Measurements from ENCODE around the gene CELF2.
A peak's percentile ranks its signal among the peaks of the same experiment; 100 is the strongest.

Gene CELF2

DNA sequence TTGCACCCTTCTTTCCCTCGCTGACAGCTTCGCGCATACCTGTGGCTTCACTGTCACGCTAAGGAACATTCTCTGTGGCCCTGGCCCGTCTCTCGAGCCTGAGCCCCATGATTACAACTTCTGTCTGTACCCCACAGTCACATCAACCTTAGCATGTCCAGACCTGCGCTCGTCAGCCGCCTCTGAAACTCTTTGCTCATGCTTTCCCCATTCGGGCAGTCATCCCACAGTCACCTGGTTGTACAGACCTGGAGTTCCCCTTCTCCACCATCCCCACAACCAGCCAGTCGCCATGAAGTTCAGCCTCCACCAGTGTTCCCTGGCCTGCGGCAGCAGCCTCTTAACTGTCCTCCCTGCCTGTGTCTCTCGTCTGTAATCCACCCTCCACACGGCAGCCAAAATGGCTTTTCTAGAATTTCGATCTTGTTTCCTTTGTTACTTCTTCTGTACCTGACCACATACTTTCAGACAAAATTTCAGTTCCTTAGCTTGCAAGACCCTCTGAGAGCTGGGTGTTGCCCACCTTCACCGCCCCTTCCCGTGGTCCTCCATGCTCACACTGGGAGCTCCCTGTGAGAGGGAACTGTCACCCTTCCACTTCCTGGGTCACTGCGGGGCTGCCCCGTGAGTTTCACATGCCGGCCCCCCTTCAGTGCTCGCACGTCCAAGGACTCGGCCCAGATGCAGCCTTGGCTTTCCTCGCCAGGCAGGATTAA is 229.2 kb downstream of the CELF2 start:
- DNase-seq (ENCODE audit: low read depth in 2 of 2), result no peak

DNA sequence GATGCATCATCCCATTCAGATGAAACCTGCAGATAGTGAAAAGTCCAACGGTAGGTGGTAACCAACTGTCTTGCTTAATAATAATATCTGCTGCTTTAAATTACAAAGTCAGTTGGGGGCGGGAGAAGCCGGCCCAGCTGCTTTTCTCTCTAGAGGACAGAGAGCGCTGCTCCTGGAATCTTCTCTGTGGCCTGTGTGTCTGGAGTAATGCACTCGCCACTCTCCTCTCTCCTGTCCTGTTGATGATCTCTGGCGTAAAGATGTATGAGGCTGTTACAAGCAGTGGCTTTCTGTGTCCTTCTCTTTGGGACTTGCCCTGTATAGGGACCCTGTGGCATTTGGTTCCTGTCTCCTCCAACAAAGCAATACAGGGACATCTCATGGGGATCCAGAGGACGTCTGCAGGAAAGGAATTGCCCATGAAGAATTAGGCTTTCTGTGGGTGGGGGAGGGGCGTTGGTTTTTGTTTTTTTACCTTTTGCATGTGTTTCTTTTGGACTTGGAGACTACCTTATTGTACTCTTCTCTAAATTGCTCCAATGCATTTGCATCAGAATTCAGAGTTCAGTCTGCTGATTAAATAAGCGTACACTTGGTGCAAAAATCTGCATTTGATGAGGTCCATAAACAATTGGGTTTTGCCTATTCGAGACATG is 231.6 kb downstream of the CELF2 start:
- DNase-seq (ENCODE audit: low read depth in 2 of 2), result no peak

DNA sequence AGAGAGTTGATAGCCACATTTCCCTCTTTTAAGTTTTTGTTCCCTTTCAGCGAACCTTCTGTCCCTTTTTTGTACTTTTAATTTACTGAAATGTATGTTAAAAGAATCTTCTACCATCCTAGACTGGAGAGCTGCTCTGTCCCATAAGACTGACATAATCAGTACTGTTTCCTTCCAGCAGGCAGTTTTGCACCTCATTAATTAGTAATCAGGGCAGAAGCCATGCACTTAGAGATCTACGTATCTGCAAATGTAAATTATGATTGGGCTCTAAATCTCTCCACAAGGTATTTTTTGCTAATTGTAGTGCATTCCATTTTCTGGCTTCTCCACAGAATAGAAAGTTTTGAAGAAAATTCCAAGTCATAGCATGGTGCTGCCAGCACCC is 232.1 kb downstream of the CELF2 start:
- no peak for DNase-seq (ENCODE audit: low read depth in 2 of 2)

DNA sequence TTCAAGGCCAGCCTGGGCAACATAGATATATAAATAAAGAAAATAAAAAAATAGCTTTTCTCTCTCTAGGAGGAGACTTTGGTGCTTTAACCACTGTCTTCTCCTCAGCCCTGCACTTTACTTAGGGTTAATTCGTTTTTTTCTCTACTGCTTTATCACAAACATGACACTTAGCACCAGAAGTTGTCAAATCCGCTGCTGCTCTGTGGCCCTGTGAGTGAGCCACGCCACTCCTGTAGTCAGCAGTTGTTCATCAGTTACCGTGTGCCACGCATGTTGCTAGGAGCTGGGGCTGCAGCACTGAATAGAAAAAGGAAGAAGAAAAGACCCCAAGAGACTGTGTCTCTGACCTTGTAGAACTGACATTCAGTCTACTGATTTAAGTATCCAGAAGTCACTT is 232.6 kb downstream of the CELF2 start:
- DNase-seq (ENCODE audit: low read depth in 2 of 2), result no peak

DNA sequence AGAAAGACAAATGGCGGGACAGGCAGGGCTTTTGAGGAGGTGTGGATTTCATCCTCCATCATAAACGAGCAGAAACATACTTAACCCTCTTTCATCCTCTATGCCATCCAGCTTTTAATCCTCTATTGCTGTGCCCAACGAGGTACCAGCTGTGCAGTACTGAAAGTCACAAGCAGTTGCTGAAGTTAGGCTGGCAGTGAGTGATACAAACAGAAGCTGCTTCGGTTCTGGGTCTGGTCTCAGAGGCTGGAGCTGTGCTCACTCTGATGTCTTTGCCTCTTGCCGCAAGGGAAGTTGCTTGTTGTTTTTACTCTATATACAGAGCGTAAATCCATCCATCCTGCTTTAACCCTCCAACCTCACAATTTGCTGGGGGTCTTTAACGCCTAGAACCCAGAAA is 235.2 kb downstream of the CELF2 start:
- no peak for DNase-seq (ENCODE audit: low read depth in 2 of 2)

DNA sequence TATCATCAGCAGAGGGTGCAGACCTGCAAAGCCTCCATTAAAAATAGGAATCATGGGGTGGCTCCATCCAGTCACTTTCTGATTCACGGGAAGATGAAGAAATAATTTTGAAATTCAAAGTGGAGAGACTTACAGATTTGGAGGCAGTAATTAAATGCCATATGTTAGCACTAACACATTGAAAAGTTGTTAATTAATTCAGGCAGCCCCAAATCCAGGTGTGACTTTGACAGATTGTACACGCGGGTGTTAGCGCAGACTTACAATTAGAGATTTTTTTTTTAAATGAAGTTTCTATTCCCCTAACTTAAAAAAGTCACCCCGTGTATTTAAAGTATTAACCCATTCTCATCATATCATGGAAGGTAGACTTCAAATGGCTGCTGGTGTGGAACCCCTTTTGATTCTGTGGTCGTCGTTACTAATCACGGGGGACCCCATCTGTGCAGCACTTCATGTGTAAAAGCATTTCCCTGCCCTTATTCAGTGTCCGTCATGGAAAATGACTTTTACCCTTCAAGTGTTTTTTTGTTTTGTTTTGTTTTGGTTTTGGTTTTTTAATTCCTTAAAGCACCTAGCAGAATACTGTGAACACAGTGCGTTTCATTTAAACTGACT is 235.8 kb downstream of the CELF2 start:
- no peak for DNase-seq (ENCODE audit: low read depth in 2 of 2)

DNA sequence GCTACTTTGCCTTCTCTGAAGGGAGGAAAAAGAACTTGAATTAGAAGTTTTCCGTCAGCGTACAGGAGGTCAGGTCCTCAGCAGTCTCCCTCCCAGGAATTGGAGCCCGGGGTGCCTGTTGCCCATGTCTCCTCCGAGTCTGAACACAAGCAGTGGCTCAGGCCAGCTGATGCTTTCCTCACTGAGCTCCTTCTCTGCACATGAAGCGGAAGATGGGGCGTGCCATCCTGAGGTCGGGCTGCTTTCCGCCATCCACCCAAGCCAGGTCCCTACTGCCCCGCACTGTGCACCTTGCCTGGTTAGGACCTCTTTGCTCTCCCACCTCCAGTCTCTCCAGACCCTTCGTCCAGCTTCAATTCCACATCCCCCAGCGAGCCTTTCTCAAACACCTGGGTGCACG is 237.5 kb downstream of the CELF2 start:
- DNase-seq (ENCODE audit: low read depth in 2 of 2), result no peak

DNA sequence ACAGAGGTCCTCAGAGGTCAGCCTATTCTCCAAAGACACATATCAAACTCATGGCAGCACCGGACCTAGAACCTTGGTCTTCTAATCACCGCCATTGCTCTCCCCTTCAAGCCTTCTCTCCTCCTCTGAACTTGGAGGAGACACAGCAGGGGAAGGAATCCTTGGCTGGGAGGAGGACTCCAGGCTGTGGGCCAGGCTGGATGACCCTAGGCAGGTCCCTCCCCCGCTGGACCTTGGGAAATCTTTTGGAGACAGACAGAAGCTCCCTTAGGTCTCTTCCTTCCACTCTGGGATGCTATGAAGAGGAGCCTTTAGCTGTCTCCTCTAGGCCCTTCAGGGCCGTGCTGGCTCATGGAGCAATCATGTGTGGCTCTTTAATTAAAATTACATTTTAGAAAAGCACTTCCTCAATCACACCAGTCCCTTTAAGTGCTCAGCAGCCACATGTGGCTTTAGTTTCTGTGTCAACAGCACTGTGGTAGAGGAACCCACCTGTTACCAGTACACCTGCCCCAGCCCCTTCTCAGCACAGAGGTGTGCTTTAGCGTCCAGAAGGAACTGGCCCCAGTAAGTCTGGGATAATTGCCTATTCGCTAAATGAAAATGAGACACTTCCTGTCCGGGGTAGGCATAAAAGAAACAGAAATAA is 238.2 kb downstream of the CELF2 start:
- no peak for DNase-seq (ENCODE audit: low read depth in 2 of 2)

DNA sequence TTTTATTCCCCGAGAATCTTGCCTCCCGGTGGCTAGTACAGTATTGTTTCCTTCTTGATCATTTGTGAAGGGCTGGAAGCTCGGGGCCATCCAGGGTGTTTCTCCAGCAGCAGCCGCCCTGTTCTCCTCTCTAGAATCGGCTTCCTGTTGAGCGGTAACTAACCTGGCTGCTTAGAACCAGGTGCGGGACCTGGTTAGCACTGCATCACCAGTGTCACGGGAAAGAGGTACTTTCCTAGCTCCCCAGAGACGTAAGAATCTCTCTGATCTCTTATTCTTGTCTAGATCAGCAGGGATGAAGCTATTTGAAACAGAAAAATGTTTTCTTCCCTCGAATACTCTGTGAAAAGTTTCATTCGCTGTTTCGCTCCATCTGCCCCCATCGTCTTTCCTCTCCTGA is 239.2 kb downstream of the CELF2 start:
- no peak for DNase-seq (ENCODE audit: low read depth in 2 of 2)

DNA sequence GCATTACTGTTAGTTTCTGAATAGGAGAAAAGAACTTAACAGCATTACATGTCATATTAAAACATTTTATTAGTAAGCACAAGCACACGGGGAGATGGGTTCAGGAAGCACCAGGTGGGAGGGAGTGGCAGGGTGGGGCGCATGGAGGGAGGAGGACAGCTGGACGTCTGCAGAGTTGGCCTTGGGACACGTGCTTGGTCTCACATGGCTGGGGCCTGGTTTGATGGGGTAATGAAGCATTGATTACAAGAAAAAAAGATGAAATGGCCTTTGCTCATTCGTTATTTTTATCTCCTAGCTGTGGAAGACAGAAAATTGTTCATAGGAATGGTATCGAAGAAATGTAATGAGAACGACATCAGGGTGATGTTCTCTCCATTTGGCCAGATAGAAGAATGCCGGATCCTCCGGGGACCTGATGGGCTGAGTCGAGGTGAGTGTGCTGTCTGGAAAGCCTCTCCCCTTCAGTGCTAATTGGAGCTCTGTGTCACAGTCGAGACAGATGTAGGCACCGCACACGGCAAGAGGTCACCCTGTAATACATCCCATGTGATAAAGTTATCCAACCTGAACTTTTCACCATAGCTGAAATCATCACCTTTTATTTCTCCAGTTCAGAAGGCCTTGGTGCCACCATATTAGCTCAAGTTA is 239.9 kb downstream of the CELF2 start:
- DNase-seq (ENCODE audit: low read depth in 2 of 2), result no peak

DNA sequence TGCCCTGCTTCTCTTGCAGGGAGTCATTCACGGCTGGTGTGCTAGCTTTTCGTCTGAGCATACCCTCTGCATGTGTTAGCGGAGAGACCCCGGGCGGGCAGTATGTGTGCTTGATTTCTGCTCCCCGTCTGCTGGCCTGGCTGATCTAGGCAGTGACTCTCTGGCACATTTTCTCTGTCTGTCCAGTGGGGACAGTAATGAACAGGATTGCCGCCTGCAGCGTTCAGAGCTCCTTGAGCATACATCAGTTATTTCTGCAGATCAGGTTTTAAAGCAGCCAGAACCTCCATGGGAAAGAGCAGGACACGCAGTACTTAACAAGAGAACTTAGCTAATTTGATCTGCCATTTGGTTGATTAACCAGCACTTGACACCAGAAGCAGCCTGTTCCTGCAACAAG is 242.5 kb downstream of the CELF2 start:
- no peak for DNase-seq (ENCODE audit: low read depth in 2 of 2)

DNA sequence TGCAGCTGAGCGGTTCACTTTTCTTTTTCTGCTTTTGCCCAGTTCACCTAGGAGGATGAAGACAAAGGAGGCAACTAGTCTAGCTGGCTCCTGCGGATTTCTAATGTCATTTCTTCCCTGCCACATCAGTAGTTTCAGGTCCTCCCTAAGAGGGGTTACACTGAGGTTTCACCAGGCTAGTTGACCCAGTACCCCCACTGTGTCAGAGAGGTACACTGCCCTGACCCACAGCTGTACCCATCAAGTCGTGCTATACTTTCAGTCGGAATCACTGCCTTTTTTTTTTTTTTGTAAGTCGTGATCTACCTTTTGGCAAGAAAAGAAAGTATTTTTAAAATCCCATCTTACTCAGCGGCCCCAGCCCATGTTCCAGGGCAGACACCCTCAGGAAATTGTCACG is 243.5 kb downstream of the CELF2 start:
- DNase-seq (ENCODE audit: low read depth in 2 of 2), result no peak

DNA sequence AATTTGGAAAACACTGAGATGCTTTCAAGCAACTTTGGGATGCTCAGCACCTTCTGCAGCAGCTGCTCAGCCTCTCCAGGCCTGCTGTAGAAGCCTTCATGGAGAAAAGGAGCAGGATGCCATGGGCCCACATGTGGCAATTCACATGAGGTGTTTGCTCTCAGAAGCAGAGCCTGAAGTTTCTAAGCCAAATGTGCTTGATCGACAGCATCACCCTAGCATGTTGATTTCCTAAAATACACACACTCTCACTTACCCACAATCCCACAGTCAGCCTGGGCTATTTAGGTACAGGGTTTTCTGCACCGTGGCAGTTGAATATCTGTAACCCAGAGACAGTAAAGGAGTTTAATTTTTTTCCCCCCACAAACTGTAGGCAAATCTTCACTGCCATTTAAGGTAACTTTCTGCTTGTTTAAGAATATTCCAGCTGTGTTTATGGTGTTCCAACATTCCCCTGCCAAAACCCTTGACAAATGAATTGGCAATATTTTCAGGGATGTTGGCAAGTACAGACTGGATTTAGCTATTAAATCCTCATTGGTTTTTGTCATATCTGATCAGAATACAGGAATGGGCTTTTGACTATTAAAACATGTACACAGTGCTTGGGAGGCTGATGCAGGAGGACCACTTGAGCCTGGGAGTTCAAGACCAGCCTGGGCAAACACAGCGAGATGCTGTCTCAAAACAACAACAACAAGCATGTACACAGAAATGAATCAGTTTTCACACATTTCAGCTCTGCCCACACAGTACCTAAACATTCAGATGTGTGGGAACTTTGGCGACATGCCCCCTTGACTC is 244.2 kb downstream of the CELF2 start:
- DNase-seq (ENCODE audit: low read depth in 2 of 2), result no peak

DNA sequence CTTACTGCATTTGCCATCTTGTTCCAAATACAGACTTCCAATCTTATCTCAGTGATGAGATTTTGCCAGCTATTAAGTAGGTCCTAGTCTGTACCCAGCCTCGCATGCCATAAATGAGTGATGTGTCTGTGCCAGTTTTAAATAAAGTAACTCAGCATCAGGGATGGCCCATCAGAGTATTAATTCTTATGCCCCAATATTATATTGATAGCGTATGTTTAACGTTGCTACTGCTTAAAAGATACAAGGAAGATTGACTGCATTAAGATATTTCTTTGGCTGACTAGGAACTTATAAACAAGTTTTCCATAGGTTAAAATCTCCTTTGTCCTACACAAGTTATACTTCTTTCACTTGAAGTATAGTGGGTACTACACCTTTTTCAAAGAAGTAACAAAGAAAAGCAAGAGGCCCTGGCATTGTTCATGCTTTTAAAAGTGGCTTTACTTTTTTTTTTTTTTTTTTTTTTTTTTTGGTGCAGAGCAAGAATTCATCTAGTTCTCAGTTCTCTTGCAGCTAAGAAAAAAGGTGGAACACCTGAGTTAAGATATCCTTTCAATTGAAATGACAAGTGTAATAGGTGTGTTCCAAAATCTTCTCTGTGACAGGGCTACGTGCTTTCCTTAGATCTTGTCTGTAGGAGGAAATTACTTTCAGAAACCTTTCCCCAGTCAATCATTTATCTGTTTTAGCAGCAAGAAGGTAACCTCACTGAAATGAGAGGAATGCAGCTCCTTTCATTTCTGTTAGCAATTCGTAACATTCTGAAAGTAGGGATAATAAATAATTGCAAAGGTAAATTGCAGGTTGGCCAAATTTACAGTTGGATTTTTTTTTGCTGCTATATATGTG is 245.0 kb downstream of the CELF2 start:
- no peak for DNase-seq (ENCODE audit: low read depth in 2 of 2)

DNA sequence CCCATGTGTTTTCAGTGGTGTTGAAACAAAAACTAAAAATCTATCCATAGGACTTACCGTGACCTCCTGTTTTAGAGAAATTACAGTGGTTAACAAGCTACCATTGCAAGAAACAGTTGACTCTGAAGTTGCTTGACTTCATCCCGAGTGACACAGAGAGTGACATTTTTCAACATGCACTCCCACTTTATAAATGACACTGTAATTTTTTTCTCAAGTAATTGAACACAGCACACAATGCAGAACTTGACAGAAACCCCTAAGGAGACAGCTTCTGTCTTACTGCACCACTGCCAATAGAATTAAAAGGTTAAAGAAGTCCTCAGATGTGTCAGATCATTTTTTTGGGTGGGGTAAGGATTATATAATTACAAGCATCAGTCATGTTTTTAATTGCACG is 246.1 kb downstream of the CELF2 start:
- no peak for DNase-seq (ENCODE audit: low read depth in 2 of 2)

DNA sequence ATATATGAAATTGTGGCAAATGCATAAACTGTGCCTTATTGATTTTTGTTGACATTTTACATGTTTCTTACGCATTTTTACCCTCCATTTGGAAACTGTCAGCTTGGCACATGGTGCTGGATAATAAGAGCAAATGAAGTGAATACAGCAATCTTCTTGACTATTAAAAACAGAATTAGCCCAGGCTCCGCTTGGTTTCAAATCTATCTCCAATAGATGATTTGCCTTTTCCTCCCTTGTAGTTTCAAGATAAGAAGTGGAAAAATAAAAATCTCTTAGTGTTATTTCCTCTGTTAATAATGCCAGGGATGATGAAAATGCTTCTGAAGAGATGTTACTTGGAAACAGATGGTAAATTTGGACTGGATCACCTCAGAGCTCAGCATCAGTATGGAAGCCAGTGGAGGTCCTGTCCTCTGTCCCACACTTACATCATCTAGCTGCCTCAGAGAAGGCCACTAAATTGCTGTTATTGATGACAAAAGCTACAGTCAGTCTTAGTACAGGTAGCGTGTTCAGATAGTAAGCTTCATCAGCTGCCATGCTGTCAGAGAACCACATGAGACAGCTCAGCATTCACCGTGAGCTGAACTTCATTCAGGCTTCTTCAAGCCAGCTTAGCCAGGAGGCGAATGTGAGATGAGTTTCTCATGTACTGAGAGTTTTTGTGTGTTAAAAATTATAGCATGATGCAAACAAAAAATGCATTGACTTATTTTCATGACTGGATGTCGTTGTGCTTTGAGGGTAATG is 246.8 kb downstream of the CELF2 start:
- DNase-seq (ENCODE audit: low read depth in 2 of 2), result no peak

DNA sequence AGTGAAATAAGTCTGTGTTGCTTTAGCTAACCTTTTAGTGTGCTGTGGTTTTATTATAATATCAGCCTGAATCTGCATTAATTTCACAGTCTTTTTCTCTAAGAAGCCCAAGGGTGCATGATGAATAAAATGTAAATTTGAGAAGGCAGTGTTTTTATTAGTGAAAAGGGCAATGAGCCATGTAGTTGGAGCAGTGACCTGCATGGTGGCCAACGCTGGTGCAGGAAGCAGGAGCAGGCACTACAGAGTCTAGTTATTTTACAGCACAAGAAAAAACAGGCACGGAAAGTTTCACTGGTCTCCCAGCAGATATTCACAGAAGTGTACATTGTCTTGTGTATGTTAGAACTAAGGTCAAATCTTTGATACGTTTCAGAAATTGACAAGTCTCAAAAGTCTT is 247.8 kb downstream of the CELF2 start:
- DNase-seq (ENCODE audit: low read depth in 2 of 2), result no peak

DNA sequence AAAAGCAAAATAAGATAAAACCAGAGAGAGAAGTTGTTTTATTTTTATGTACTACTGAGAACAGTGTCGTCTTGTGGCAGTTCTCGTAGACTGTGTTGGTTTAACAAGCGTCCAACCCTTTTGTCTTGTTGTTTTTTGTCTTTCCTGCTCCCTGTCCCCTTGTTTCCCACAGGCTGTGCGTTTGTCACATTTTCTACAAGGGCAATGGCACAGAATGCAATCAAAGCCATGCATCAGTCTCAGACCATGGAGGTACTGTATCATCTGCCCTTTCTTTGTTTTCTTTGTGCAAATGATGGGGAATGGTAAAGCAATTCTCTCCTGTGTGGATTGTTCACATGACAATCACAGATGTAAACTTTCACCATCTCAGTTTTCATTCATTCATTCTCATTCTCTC is 248.8 kb downstream of the CELF2 start:
- no peak for DNase-seq (ENCODE audit: low read depth in 2 of 2)

DNA sequence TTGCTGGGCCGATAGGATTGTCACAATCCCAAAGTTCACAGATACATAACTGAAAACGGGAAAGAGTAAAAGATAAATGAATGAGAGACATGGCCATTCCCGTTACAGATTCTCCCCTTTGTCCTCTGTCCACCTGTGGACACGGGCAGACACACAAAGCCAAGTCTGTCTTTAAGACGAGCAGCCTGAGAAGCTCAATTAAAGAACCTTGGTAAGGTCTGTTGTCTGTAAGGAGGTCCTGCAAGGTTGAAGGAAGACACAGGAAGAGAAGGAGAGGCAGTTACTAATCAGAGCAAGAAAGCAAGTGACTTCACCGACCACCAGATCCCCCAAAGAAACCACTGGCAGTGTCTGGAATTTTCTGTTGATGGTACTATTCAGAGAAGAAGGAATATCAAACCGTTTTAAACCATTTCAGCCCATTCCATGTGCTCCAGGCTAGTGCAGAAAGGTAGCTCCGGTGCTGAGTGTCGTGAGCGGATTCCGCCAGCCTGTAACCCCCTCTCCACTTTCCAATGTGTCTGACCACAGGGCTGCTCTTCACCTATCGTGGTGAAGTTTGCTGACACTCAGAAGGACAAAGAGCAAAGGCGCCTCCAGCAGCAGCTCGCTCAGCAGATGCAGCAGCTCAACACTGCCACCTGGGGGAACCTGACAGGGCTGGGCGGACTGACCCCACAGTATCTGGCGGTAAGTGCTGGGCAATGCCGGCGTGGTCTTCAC is 252.6 kb downstream of the CELF2 start:
- DNase-seq (ENCODE audit: low read depth in 2 of 2), result peak; percentile 45 to 55

All from activated CD8-positive, alpha-beta memory T cell treated with anti-CD3 and anti-CD28 coated beads for 4 hours (primary cell).